ENCODE measurements around the gene DECR2.
"Not testable (repeated sequence)": the region's sequence is repeated elsewhere in the genome, so short reads cannot be mapped to it uniquely, and the experiment has no call there.

DECR2 gene

DNA sequence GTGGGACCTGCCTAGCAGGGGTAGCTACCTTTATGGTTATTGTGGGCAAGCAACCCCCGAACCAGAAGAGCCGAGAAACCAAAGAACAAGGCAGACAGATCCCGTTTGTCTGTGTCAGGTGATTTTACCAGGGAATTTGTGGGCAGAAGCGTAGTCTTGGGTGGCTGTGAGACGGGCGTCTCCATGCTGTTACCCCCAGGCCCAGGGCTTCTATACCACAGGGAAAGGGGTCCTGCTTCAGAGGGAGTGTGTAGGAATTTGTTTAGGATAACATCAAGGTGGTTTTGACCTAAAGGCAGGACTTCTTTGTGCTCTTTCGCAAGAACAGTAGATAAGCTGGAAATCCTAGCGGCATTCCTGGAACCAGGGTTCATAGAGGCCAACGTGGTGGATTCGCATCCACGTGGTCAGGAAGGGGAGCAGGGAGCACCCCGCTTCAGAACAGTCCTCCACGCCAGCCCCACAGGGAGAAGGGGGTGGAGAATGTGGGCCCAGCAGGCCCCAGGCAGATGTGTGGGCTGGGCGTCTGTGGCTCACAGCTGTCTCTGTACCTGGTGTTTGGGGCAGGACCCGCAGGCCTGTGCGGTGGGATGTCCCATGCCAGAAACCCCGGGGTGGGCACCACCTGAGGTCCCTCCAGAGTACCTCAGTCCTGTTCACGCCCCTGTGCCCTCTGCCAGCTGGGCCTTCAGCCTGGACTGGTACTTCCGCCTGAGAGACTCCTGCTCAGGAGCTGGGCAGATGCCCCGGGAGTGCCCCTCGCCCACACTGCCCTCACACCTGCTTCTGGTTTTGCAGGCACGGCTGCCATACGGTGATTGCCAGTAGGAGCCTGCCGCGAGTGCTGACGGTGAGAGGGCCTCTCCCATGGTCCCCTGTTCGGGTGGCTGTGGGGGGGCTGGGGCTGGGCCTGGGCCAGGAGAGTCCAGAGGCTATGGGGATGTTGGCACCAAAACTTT lies 4.1 kb downstream of the DECR2 start:
- DNase-seq = no peak

DNA sequence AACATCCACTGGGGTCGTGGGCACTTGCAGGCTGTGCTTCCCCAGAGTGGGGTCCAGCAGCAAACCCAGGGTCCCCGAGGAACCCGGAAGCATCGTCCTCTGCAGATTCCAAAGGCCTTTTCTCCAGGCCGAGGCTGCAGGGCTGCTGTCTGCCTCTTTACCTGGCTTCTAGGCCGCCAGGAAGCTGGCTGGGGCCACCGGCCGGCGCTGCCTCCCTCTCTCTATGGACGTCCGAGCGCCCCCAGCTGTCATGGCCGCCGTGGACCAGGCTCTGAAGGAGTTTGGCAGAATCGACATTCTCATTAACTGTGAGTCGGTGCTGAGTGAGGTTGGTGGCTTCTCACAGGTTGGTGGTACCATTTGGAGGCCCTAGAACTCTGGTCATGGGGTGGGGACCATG lies 5.6 kb downstream of the DECR2 start:
- DNase-seq = no peak

DNA sequence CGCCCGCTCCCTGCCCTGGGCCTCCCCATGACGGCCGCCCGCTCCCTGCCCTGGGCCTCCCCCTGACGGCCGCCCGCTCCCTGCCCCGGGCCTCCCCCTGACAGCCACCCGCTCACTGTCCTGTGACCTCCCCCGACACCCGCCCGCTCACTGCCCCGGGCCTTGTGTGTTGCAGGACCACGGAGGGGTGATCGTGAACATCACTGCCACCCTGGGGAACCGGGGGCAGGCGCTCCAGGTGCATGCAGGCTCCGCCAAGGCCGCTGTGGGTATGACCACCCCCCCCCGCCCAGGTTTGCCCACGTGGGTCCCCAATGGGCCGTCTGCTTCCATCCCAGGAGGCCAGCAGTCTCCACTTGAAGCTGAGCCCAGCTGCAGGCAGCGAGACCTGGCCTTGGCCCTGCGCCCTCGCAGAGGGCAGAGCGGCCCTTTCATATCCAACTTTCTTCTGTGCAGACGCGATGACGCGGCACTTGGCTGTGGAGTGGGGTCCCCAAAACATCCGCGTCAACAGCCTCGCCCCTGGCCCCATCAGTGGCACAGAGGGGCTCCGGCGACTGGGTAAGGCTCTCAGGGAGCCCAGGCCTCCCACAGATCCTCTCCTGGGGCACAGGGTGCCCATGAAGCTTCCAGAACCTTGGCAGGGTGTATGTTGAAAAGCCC lies 9.0 kb downstream of the DECR2 start:
- no peak for DNase-seq

DNA sequence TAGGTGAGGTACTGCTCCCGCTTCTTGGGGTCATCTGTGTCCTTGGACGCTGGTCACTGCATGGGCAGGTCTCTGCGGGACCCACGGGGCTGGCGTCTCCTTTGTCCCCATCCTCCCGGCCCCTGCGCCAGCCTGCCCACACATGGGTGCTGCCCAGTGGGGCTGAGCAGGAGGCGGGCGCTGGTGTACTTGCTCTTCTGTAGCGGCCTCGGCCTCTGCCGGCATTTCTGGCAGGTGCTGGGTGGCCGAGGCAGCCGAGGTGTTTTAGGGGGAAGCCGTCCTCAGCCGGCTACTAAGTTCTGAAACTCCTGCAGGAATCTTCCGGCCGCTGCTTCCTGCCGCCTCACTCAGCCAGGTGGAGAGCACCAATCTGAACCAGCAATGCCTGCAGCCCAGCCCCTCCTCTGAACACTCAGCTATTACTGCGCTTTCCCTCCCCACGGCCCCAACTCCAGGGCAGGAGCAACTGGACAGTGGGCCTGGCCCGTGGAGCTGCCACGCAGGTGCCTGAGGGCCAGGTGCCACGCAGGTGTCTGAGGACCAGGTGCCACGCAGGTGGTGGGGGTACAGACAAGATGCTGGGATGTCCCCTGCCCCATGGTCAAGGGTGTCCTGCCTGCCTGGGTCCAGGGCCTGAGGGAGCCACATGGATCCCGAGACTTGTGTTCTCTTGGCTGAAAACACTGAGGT lies 10.0 kb downstream of the DECR2 start:
- no peak for DNase-seq

DNA sequence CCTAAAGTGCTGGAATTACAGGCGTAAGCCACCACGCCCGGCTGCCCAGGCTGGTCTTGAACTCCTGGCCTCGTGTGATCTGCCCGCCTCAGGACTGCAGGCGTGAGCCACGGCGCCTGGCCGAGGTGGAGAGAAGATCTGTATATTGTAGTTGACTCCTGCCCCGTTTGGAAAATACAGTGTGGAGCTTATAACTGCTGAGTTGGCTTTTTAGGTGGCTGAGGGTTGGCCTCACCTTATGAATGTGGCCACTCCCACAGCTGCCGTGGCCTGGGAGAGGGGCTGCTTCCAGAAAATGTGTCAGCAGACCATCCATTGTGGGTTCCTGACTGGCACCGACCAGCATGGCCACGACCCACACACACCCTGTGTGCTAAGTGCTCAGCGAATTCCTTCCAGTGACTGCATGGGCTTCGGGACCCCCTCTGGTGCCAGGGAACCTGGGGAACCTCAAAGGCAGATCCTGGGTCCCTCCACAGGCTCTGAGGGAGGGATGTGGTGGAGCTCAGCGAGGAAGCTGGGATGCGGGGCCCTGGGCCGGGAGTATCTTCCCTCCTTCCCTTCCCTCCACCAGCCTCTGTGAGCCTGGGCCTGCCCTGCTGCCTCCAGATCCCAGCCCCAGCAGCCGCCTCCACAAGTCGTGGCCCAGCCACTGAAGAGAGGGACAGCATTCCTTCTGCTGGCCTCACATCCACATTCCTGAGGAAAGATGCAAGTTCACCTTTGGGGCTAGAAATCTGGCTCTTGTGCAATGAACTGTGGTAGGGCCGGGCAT lies 12.9 kb downstream of the DECR2 start:
- no peak for DNase-seq

DNA sequence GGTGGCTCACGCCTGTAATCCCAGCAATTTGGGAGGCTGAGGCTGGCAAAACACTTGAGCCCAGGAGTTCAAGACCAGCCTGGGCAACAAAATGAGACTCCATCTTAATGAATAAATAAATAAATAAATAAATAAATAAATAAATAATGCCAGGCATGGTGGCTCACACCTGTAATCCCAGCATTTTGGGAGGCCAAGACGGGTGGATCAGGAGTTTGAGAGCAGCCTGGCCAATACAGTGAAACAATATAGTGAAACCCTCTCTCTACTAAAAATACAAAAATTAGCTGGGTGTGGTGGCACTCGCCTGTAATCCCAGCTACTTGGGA lies 13.4 kb downstream of the DECR2 start:
- not testable (repeated sequence) for DNase-seq

DNA sequence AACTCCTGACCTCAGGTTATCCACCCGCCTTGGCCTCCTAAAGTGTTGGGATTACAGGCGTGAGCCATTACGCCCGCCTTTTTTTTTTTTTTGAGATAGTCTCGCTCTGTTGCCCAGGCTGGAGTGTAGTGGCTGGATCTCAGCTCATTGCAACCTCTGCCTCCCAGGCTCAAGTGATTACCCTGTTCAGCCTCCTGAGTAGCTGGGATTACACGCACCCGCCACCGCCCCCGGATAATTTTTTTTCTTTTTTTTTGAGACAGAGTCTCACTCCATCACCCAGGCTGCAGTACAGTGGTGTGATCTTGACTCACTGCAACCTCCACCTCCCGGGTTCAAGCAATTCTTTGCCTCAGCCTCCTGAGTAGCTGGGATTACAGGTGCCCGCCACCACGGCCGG lies 20.5 kb downstream of the DECR2 start:
- DNase-seq = not testable (repeated sequence)

DNA sequence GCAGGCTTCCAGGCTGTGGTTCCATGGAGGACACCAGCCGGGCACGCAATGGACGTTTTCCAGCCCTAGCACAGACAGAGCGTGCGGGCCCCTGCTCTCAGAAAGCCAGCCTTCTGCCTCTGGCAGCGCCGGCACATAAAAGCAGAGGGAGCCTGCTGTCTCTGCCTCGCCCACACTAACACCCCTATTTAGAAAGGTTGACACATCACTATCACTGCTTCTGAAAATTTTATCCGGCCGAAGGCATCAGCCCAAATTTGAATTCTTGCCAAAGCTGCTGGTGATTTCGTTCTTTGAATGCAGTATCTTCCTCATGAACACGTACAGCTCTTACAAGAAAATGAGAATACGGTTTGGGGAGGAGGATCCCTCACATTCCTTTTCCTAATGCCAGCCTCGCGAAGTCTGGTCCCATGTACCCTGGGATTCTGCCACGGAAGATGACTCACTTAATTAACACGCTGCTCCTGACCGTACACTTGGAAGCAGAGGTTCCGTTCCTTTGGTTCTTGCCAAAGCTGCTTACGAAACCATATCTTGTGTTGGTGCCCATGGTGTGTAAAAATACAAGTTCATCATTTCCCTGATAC lies 22.4 kb downstream of the DECR2 start:
- DNase-seq = peak; percentile 43 to 71

DNA sequence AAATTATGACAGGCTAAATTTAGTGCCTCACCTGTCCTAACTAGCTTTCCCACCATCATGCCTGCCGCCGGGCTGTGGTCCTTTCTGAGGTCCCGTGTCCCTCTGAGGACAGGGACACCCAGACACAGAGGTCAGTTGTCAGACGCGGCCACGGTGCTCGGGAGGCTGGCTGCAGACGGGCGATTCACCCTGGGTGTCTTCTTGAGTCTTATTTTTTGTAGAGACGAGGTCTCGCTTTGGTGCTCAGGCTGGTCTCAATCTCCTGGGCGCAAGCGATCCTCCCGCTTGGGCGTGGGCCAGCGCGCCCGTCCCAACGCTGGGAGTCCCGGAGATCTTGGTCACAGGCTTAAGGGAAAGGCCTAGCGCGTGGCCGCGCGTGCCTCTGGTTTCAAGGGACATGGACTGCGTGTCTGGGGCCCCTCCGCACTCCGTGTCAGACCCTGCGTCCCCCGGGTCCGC lies 23.0 kb downstream of the DECR2 start:
- DNase-seq = peak in 1 of 2 donors; percentile 67

DNA sequence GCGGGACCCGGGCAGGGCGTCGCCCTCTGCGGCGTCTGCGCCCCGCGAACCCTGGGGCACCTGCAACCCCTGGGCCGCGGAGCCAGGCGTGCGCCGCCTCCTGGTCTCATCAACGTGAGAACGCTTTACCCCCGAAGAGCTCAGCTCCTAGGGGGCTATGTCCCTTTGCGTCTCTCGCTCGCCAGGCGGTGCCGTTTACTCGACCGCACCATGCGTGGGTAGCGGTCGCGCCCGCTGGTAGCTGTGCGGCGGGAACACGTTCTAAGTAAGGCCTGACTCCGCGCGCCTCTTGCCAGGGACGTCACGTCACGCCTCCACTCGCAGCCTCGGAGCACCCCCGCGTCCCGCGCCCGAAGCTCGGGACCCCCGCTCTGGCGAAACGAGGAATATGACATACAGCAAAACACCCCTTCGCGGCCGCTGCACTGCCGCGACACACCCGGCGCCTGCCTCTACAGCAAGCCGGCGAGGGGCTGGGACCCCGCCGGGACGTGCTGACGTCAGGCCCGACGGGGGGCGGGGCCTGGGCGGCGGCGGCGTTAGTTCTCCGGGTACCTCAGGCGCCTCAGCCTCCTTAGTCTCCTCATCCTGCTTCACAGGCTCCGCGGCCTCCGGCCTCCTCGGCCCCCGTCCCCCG lies 23.5 kb downstream of the DECR2 start, which contains the start of gene RAB11FIP3:
RAB11FIP3 (plus strand) TSS at position 568 of the 637 bp plus-strand sequence. CDS start 358 bp downstream, outside the sequence.
- DNase-seq = peak; percentile 80 to 92

DNA sequence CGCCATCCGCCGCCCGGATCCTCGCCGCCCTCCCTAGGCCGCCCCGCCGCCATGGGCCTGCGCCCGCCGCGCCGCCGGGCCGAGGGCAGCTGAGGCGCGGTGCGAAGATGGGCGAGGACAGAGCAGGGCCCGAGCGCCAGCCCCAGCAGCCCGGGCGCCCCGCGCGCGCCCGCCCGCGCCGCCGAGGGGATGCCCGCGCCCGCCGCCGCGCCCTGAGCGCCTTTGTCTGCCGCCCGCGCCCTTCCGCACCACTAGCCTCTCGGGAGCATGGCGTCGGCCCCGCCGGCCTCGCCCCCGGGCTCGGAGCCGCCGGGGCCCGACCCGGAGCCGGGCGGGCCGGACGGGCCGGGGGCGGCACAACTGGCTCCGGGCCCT lies 24.0 kb downstream of the DECR2 start:
- DNase-seq = no peak

DNA sequence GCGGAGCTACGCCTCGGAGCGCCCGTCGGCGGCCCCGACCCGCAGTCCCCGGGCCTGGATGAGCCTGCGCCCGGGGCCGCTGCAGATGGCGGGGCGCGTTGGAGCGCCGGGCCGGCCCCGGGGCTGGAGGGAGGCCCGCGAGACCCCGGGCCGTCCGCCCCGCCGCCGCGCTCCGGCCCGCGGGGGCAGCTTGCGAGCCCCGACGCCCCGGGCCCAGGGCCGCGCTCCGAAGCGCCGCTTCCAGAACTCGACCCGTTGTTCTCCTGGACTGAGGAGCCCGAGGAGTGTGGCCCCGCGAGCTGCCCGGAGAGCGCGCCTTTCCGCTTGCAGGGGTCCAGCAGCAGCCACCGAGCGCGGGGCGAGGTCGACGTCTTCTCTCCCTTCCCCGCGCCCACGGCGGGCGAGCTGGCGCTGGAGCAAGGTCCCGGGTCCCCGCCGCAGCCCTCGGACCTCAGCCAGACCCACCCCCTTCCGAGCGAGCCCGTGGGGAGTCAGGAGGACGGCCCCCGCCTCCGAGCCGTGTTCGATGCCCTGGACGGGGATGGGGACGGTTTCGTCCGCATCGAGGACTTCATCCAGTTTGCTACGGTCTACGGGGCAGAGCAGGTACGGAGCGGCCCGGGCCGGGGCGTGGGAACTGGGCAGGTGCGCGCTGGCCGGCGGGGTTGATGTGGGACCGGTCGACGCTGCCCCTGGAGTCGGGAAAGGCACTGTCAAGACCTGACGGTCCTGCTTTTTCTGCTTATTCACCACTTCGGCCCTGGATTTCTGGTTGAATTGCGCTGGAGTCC lies 24.6 kb downstream of the DECR2 start:
- no peak for DNase-seq

DNA sequence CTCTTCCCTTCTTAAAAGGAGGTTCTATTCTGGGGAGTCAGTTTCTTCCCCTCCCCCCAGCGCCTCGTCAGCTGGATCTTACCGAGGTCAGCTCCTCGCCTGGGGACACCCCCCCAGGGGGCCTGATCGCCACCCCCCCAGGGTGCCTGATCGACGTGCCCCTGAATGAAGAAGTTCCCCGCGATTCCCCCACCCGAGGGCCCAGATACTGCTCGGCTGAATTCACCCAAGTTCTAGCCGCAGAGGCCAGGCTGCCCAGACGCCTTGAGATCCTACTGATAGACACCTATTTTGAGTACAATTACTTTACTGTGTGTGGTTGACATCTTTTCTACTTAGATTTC lies 25.2 kb downstream of the DECR2 start:
- no peak for DNase-seq

DNA sequence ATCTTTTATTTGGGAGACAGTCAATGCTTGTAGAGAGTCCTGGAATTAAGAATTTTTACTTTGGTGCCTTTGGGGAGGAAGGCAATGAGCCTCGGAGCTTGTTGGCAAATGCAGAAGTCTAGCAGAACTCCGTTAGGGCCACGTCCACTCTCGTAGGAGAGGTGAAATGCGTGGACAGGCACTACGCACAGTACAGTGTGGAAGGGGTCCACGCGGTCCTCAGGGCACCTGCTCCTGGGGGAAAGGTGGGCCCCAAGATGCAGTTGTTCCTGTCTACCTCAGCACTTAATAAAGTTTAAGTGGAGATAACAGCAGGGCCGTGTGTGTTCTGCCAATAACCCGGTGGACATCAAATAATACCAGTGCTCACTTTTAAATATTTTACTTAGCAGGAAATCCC lies 25.6 kb downstream of the DECR2 start:
- DNase-seq = no peak

DNA sequence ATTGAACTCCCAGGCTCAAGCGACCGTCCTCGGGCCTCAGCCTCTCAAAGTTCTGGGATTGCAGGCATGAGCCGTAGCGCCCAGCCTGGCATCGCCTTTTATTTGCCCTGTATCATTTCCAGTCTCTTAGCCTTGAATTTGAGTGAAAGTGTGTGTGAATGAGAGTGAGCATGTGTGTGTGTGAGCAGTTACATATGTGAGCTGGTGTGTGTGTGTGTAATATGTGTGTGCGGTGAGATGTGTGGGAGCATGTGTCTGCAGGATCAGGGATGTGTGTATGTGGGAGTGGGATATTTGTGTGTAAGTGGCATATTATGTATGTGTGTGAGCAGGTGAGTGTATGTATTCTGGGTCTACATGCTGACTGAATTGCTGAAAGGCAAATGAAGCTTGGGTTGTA lies 29.2 kb downstream of the DECR2 start:
- DNase-seq = no peak

DNA sequence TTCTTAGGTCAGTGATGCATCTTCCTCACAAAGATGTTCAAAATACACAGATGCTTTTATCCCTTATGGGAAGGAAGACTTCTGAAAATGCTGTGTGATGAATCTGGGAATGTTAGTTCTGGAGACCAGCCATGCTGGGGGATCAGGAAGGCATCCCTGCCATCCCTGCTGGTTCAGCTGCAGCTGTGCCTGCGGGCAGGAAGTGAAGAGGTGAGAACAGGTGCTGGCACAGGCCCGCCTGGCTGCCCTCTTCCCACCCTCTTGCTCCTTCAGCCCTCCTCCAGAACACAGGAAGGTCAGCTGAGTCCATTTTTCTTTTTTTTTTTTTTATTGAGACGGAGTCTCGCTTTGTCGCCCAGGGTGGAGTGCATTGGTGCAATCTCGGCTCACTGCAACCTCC lies 38.9 kb downstream of the DECR2 start:
- no peak for DNase-seq

DNA sequence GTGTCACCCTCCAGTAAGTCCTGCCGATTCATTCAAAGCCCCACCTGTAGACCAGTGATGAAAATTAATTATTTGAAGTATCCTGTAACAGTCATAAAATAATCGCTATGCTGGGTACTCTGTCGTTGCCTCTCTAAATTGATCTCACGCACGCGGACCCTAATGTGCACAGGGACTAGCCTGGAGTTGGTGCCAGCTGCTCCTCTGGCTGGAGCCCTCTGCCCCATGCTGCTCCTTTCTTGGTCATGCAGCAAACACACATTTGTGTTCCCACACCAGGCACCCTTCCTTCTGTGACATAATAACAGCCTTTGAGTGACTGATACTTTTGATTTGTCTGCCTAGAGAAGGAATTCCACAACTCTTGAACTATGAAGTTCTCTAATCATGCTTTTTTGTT lies 39.8 kb downstream of the DECR2 start:
- DNase-seq = no peak

DNA sequence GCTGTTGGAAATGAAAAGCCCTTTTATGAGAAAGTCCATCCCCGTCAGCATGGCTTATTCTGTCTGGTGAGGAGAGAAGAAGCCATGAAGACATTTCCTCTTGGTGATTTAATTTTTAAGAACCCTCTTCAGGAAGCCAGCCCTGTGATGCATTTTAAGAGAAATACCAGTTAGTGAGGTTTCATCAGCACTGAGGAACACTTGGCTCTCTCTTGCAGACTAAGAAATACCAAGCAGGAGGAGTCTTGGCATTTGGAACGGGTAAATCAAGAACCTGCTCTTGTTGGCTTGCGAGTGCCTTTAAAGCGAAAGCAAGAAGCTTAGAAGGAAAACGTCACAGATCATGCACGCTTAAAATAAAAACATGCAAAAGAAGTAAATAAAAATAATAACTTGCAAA lies 41.3 kb downstream of the DECR2 start:
- DNase-seq = no peak

DNA sequence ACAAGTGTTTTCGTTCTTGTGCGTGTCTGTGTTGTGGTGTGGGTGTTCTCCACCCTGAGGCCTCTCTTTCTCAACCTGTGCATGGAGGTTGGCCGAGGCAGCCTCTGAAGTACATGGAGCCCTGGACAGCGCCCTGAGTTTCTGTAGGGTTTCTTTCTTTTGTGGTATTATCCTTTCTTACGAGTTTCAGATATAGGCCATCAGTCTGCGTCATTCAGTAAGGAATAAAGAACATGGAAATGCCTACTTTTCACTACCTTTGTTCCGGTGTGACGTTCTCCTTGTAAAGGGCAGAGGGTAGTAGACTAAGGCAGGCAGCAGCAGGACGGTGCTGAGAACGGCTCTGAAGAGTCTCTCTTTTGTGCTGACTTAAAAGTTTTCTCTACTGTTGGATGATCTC lies 42.3 kb downstream of the DECR2 start:
- no peak for DNase-seq

DNA sequence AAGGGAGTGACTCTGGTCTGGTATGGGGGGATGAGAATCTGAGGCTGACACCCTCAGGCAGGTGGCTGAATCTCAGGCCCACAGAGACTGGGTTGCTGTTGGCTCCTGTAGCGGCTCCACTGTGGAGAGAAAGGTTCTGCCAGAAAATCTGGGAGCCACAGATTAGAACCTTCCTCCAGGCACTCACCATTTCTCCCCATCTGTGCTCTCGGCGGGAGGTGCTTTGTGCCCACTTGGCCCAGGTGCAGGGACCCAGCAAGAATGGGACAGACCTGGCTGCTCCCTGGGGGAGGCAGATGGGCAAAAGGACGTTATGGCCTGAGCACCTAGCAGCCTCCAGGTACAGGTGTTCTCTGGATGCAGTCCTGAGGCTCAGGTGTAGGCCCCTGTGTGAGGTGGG lies 43.9 kb downstream of the DECR2 start:
- no peak for DNase-seq

DNA sequence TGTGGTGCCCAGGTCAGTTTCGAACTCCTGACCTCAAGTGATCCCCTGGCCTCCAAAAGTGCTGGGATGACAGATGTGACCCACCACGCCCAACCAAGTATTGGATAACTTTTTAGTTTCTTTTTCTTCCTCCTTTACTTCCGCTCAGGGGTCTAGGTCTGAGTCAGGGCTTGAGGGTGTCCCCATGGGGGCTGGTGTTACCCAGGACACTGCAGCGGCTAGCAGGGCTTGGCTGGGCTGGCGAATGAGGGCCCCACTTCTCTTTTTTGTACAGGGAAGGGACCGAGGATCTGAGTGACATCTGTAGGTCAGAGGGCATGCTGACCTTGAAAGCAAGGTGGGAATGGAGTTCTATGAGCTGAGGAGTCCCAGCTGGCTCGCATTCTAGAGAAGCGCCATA lies 48.7 kb downstream of the DECR2 start:
- no peak for DNase-seq

Measured in hippocampal formation (tissue), 2 donors.